Mammary epithelial cell (primary cell): Measurements from ENCODE around the gene ERI3.

Experiments used
- CTCF ChIP-seq, 2 donors: IDR thresholded peaks in 1 of 2; conservative IDR thresholded peaks in 1 of 2; 2 replicates each; pipeline ENCODE4 v1.5.1; 2011 to 2012; ENCODE audit warnings: inconsistent platforms in 2 of 2, low read length in 2 of 2, mild to moderate bottlenecking in 2 of 2, control low read depth in 1 of 2, low read depth in 1 of 2; ENCODE audit not compliant: insufficient read depth in 1 of 2; ENCODE audit errors: extremely low read depth in 1 of 2
- EZH2 ChIP-seq: IDR thresholded peaks from 2 replicates; pipeline ENCODE4 v1.6.1; 2012; ENCODE audit warnings: low read length, inconsistent platforms, borderline replicate concordance

GRCh38 chr1:44221769-44222168 lies 133.3 kb downstream of the ERI3 start:
- TF ChIP-seq CTCF (conservative IDR thresholded peaks at IDR 0.05 in 1 of 2, IDR thresholded peaks at IDR 0.05 in 1 of 2; ENCODE audit: extremely low read depth in 1 of 2, insufficient read depth in 1 of 2, low read depth in 1 of 2, low read length in 2 of 2) (no peak), EZH2 (no peak)
